Measurements from ENCODE around the gene MYLK. TPM values are rescaled to one million over a fixed set of nuclear protein-coding genes. Genes with fewer than 3 reads are reported as not detected.
"Not testable (repeated sequence)": the region's sequence is repeated elsewhere in the genome, so short reads cannot be mapped to it uniquely, and the experiment has no call there.

Gene MYLK
- polyA plus RNA-seq, 4 donors, result 129 to 162 (median 137) TPM

- no peak for DNase-seq (ENCODE audit: low read depth in 4 of 4, low spot score in 3 of 4)
These were observed 130.8 kb downstream of the MYLK start for GRCh38 chr3:123753286-123753685.

- no peak for DNase-seq (ENCODE audit: low read depth in 4 of 4, low spot score in 3 of 4)
These were observed 131.9 kb downstream of the MYLK start for GRCh38 chr3:123752228-123752627.

- no peak for DNase-seq (ENCODE audit: low read depth in 4 of 4, low spot score in 3 of 4)
These were observed 132.7 kb downstream of the MYLK start for GRCh38 chr3:123751433-123751832.

DNA sequence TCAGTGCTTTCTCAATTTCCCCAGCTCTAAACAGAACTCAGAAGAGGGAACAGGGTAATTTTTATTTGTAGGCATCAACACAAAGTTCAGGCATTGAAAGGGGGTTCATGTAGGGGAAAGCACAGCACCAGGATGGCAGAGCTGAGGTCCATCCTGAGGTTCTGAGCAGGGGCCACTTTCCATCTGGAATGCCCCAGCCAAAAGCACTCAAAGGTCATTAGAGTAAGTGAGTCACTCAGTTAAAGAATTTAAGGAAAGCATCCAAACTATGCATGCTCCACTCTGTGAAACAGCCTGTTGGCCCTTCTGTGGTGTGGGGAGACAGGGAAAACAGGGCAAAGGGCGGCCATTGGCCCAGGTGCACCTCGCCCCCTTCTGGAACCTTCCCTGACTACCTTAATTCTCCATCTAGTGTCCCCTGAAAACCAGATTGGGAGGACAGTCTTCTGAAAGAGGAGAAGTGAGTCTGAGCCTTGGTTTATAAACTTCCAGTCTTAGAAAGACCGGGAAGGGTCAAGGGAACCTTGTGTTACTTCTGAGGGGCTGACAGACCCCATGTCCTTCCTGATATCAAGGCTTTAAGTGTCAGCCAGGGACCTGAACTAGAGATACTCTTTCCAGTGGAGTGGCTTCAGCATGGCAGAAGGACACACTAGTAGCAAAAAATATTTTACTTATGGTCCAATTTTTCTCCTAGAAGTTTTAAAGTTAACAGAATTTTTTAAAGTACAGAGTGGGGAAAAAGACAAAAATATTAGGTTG, 133.3 kb downstream of the MYLK start:
- no peak for DNase-seq (ENCODE audit: low read depth in 4 of 4, low spot score in 3 of 4)

DNA sequence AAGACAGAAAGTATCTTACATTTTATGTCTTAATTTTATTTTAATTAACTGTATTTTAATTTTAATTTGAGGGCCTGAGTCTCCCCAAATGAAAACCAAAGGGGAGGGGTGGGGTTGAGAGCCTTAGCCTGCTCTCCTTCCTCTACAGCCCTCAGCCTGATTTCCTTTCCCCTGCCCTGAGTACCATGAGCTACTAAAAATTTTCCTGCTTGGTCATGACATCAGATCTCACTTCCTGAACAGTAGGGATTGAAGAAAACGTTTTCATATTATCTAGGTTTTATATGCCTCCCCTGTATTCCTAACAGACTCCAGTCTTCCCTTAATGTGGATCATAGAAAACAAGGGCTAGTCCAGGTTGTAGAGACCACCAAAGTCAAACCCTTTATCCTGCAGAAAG, 133.9 kb downstream of the MYLK start:
- DNase-seq (ENCODE audit: low read depth in 4 of 4, low spot score in 3 of 4), result no peak

- no peak for DNase-seq (ENCODE audit: low read depth in 4 of 4, low spot score in 3 of 4)
These were observed 134.4 kb downstream of the MYLK start for GRCh38 chr3:123749711-123750110.

DNA sequence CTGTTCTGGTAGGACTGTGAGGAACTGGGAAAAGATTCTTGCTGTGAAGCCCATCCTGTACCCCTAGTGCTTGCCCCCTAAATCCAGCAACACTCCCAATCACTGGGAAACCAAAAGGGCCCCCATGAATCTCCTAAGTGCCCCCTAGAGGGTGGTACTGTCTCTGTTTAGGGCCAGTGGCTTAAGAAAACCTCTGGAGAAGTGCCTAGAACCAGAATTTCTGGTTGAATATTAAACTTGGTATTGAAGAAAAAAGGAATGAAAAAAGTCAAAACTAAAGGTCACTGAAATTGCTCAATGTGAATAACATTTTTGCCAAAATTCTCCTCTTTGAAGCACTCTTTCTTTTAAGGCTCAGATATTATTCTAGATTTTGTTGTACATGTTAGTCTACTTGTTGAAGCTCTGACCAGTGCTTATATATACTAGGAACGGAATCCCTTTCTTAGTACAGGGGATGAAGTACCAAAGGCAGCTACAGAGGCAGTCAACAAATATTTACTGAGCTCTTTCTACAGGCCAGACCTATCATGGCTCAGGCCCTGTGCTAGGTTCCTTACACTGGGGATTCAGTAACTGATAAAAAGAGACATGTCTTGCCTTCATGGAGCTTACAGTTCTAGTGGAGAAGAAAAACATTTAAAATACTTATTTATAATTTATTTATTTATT, 138.8 kb downstream of the MYLK start:
- no peak for DNase-seq (ENCODE audit: low read depth in 4 of 4, low spot score in 3 of 4)

- DNase-seq (ENCODE audit: low read depth in 4 of 4, low spot score in 3 of 4), result no peak
These were observed 140.1 kb downstream of the MYLK start for GRCh38 chr3:123744064-123744463.

GRCh38 chr3:123743121-123743520, 141.0 kb downstream of the MYLK start:
- no peak for DNase-seq (ENCODE audit: low read depth in 4 of 4, low spot score in 3 of 4)

DNA sequence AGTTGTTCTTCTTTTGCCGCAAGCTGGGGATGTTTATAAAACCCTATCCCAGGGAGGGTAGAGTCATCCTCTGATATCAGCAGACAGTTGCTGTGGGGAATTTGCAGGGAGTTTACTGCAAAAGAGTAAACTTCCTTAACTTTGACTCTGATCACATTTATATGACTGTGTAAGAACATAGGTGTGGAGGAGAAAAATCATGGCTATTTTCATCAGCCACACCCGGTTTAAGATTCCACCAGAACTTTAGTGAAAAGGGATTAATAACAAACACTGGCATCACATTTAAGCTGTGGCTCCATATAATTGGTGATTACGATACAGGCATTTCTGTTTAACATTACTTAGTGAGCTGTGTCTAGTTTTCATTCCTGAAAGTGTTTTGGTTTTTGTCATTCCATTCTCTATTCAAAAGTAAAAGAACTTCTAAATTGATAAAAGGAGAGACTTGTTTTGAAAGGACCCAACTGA, 143.1 kb downstream of the MYLK start:
- no peak for DNase-seq (ENCODE audit: low read depth in 4 of 4, low spot score in 3 of 4)

DNA sequence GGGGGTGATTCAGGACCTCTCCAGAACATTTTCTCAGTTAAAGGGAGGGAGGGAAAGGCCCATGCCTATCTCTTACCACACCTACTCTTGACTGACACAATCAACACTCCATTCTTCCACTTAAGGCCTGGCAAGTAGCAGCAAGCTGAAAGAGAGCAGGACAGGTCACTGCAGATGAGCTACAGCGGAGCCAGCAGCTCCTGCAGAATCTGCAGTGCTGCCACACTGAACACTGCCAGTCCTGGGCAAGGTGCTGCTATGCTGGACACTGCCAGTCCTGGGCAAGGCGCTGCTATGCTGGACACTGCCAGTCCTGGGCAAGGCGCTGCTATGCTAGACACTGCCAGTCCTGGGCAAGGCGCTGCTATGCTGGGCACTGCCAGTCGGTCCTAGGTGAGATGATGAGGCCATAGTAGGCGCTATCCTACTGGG, 143.7 kb downstream of the MYLK start:
- no peak for DNase-seq (ENCODE audit: low read depth in 4 of 4, low spot score in 3 of 4)

- no peak for DNase-seq (ENCODE audit: low read depth in 4 of 4, low spot score in 3 of 4)
These were observed 144.4 kb downstream of the MYLK start for GRCh38 chr3:123739754-123740153.

DNA sequence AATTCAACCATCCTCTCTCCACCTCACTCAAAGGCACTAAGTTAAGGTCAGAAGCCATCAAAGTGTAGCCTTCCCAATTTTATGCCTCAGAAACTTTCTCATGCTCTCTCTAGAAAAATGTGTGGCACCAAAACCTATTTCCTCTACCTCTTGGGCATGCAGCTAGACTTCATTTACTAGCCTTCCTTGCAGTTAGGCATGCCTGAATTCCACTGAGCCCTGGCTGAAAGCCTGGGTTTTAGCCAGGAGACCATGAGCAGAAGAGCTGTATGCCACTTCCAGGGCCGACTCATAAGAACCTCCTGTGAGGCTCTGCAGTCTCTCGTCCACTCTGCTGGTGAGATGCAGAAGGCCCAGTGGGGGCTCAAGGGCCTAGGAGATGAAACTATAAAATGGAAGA, 145.0 kb downstream of the MYLK start:
- DNase-seq (ENCODE audit: low read depth in 4 of 4, low spot score in 3 of 4), result no peak

DNA sequence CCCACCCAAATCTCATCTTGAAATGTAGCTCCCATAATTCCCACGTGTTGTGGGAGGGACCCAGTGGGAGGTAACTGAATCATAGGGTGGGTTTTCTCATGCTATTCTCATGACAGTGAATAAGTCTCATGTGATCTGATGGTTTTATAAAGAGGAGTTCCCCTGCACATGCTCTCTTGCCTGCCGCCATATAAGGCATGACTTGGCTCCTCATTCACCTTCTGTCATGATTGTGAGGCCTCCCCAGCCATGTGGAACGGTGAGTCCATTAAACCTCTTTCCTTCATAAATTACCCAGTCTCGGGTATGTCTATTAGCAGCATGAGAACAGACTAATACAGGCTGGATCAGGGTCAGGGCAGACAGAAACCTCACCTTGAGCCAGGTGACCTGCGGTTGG, 145.6 kb downstream of the MYLK start:
- not testable (repeated sequence) for DNase-seq (ENCODE audit: low read depth in 4 of 4, low spot score in 3 of 4)

DNA sequence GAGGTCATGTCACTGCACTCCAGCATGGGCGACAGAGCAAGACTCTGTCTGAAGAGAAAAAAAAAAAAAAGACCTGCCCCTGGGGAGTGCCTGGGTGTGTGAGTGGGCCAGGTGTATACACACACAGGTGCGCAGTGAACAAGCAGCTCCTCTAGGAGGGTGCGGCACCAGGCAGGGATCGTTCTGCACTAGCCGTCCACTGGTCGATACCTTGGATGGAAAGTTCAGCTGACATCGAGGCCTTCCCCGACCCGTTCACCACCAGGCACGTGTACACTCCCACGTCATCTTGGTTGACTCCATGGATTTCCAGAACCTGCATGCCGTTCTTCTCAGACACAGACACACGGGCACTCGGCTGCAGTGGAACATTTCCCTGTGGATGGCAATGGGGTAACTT, 147.0 kb downstream of the MYLK start:
- no peak for DNase-seq (ENCODE audit: low read depth in 4 of 4, low spot score in 3 of 4)

GRCh38 chr3:123735456-123735855, 148.7 kb downstream of the MYLK start:
- no peak for DNase-seq (ENCODE audit: low read depth in 4 of 4, low spot score in 3 of 4)

DNA sequence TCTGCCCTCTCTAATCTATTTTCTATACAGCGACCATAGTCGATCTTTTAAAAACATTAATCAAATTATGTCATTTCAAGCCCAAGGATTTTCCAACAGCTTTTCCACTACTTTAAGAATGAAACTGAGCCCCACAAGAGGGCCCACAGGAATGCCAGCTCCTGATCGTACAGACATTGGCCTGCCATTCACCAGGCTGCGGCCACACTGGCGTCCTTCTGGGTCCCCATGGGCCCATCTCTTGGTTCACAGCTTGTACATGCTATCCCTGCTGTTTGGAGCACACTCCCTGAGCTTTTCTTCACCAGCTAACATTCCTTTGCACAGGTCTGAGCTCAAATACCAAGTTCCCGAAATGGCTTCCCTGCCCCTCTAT, 149.6 kb downstream of the MYLK start:
- no peak for DNase-seq (ENCODE audit: low read depth in 4 of 4, low spot score in 3 of 4)

- no peak for DNase-seq (ENCODE audit: low read depth in 4 of 4, low spot score in 3 of 4)
These were observed 150.2 kb downstream of the MYLK start for GRCh38 chr3:123733805-123734526.

GRCh38 chr3:123733341-123733740, 150.8 kb downstream of the MYLK start:
- DNase-seq (ENCODE audit: low read depth in 4 of 4, low spot score in 3 of 4), result no peak

GRCh38 chr3:123732447-123732846, 151.7 kb downstream of the MYLK start:
- DNase-seq (ENCODE audit: low read depth in 4 of 4, low spot score in 3 of 4), result no peak

DNA sequence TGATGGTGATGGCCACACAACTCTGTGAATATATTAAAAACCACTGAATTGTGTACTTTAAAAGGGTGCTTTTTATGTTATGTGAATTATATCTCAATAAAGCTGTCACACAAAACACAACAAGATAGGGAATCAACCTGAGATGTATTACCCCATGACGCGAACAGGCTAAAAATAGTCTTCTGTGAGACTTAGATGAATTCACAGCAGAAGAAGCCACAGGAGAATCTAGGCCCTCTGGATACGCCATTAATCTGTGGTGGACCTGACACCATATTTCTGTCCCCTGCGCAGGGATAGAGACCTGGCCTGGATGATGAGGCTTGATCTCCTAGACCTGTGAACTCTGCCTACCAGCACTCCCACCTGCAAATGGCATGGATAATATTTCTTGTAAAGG, 153.3 kb downstream of the MYLK start:
- no peak for DNase-seq (ENCODE audit: low read depth in 4 of 4, low spot score in 3 of 4)

GRCh38 chr3:123728991-123729390, 155.1 kb downstream of the MYLK start:
- no peak for DNase-seq (ENCODE audit: low read depth in 4 of 4, low spot score in 3 of 4)

Measured in right renal pelvis (tissue), 4 donors.